HL-60/S4 treated with phorbol 12-myristate 13-acetate at 8.2 ng/mL for 4 days and 3 days (cell line): ENCODE results near the gene CEP170.
"Not testable (repeated sequence)": the region's sequence is repeated elsewhere in the genome, so short reads cannot be mapped to it uniquely, and the experiment has no call there.

ENCODE experiments used
- in situ Hi-C: fragments of 300-500 bp; cut with MboI; formaldehyde crosslinking; loops from 2 replicates; pipeline ENCODE4 v1.15.0; 2022; ENCODE audit warnings: low sequenced_read_pairs

The CEP170 gene

DNA sequence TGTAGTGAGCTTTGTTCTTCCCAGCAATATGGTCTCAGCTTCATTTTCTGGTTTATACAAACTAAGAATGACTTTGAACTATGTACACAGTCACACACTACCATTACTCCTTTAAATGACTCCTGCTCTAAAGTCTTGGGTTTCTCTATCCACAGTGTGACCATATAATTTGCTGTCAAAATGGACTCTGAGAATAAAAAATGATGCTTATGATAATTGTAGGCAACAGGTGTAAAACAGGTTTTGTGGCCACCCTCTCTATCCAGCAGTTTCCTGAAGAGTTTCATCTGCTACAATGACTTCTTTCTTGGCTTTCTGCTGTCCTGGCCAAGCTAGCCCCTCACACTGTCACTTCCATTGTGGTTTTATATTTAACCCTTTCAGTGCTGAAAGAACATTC, 71.4 kb downstream of the CEP170 start:
- in situ Hi-C loops = not testable (repeated sequence)

DNA sequence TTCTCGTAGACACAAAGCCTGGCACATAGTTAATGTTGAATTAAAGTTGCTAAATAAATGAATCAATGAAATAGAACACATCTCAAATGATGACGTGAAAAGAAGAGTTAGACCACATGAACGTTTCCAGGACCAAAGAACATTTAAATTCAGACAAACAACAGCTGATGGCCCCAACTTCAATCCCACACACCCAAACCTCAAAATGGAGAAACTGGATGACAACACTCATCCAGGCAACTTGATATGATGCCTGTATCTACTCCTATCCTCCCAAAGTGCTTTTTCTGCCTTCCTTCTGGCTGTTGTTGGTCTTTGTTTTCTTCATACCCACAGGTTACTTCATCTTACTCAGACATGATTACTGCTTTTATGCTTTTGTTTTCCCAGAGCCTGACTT, 71.9 kb downstream of the CEP170 start:
- in situ Hi-C loops = not testable (repeated sequence)

GRCh38 chr1:243179720-243180119, 75.4 kb downstream of the CEP170 start:
- in situ Hi-C loops = no loop called here

GRCh38 chr1:243177792-243178191, 77.3 kb downstream of the CEP170 start:
- in situ Hi-C loops = not testable (repeated sequence)

DNA sequence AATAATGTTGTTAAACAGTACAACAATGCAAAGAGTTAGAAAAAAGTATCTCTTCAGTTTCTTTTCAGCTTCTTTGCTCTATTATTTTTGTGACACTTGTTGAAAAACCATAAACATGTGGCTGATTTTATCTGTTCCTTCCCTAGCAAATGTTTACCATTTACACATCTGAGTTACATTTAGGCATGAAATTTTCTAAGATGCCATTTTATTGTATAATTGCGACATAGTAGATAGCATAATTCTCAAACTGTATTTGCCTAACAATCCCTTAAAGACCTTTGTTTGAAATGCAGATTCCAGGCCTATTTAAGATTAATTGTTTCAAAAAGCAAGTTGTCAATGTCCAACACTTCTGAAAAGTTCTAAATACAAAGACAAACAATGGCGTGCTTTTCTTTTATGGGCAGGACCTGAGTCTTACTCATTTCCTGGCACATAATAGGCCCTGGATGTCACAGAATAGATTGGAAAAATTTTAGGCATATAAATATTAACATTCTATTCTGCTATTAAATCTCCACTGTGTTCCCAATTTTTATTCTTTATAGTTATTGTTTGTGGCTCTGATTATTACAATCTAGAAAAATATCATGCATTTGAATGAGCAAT, 81.2 kb downstream of the CEP170 start:
- in situ Hi-C loops = not testable (repeated sequence)

- in situ Hi-C loops = not testable (repeated sequence)
Observed at GRCh38 chr1:243164911-243165310, 90.2 kb downstream of the CEP170 start.

DNA sequence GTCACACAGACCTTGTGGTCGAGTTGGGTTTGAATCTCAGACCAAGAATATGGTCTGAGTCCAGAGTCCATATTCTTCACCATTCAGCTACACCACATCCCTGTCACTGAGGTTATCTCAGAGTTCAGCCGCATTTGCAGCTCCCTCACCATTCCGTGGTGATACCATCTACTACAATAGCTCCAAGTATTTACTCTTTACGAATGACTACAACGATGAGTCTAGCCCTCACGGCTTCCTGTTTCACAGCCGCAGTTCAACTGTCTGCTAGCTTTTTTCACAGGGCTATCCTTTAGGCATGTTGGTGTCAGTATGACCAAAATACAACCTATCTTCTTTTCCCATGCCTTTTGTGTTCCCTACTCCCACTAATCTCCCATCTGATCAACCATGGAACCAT, 104.2 kb downstream of the CEP170 start:
- in situ Hi-C loops = not testable (repeated sequence)

GRCh38 chr1:243149120-243149519, 106.0 kb downstream of the CEP170 start:
- in situ Hi-C loops = not testable (repeated sequence)

- in situ Hi-C loops = not testable (repeated sequence)
Observed at GRCh38 chr1:243147351-243147750, 107.7 kb downstream of the CEP170 start.

GRCh38 chr1:243140498-243140897, 114.6 kb downstream of the CEP170 start:
- in situ Hi-C loops = not testable (repeated sequence)

- in situ Hi-C loops = not testable (repeated sequence)
Observed at GRCh38 chr1:243122876-243123409, 132.1 kb downstream of the CEP170 start.

GRCh38 chr1:243121939-243122338, 133.1 kb downstream of the CEP170 start:
- in situ Hi-C loops = not testable (repeated sequence)

GRCh38 chr1:243118601-243119322, 136.3 kb downstream of the CEP170 start:
- in situ Hi-C loops = not testable (repeated sequence)

GRCh38 chr1:243116187-243116586, 138.9 kb downstream of the CEP170 start:
- in situ Hi-C loops = not testable (repeated sequence)

DNA sequence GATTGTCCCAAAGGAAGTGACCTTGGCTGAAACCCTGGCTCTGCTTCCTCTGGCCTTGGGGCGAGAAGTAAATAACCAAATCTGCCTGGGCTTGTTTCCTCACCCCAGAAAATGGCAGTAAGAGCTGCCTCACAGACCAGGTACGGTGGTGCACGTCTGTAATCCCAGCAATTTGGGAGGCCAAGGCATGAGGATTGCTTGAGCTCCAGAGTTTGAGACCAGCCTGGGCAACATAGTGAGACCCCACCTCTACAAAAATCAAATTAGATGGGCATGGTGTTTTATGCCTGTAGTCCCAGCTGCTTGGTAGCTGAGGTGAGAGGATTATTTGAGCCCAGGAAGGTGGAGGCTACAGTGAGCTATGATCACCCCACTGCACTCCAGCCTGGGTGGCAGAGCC, 140.3 kb downstream of the CEP170 start:
- in situ Hi-C loops = not testable (repeated sequence)

- in situ Hi-C loops = not testable (repeated sequence)
Observed at GRCh38 chr1:243114059-243114713, 140.9 kb downstream of the CEP170 start.

DNA sequence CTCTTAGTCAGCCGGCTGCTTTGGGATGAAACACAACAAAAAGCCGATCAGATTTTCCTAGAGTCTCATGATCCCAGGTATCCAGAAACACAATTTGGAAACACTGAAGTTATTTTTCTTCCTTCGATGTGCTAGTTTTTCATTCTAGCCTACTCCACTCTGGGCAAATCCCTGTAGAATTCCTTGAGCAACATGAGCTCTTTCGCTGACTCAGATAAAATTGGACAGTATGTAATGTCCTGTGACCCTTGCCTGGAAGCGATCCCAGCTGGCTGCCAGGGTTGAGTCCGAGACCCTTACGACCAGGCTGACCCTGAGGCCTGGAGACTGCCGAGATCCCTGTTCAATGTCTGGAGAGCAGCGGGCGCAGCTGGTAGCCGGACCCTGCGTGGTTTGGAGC, 147.9 kb downstream of the CEP170 start:
- in situ Hi-C loops = not testable (repeated sequence)

GRCh38 chr1:243105652-243106332, 149.3 kb downstream of the CEP170 start:
- in situ Hi-C loops = not testable (repeated sequence)

DNA sequence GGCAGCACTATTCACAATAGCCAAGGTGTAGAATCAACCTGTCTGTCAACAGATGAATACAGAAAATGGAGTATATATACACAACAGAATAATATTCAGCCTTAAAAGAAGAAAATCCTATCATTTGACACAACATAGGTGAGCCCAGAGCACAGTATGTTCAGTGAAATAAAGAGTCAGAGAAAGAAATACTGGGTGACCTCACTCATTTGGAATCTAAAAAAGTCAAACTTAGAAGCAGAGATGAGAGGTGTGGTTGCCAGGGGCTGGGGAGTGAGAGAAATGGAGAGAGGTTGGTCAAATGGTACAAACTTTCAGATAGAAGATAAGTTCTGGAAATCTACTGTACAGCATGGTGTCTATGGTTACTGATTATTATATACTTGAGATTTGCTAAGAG, 150.0 kb downstream of the CEP170 start:
- in situ Hi-C loops = not testable (repeated sequence)

GRCh38 chr1:243104452-243104851, 150.6 kb downstream of the CEP170 start:
- in situ Hi-C loops = not testable (repeated sequence)

DNA sequence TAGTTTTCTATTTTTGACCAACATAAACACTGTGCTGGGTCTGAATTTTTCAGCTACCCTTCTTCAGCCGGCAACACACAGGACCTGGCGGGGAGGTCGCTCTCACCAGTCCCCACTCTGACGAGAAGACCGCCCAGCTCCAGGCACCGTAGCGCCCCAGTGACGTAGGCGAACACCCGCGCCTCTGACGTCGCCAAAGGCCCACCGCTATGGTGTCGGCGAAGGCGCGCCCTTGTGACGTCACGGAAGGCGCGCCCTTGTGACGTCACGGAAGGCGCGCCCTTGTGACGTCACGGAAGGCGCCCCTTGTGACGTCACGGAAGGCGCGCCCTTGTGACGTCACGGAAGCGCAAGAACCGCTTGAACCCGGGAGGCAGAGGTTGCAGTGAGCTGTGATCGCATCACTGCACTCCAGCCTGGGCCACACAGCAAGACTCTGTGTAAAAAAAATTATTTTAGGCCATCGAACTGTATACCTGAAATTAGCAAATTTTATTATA, 153.5 kb downstream of the CEP170 start:
- in situ Hi-C loops = not testable (repeated sequence)
